Keratinocyte (primary cell): Measurements from ENCODE around the gene RITA1. TPM values are rescaled to one million over a fixed set of nuclear protein-coding genes. Genes with fewer than 3 reads are reported as not detected.

Experiments
- DNase-seq: peaks from one replicate; pipeline ENCODE4 v3.0.0-alpha.2; 2011; ENCODE audit warnings: low read depth, missing footprints, low spot score
- FAIRE-seq: peaks from 2 replicates; lab custom pipeline; 2011; peaks lifted over from hg19 to GRCh38; lab: Jason Lieb, UNC
- H2AFZ ChIP-seq: 2 replicates; pipeline ENCODE4 v1.6.0; 2012; ENCODE audit warnings: low read length, control low read depth, inconsistent platforms; ENCODE audit not compliant: control insufficient read depth
- H3K27ac ChIP-seq: 2 replicates; pipeline ENCODE4 v1.5.1; 2011; ENCODE audit warnings: low read length; ENCODE audit not compliant: control insufficient read depth, insufficient read depth
- H3K27me3 ChIP-seq: 3 replicates; pipeline ENCODE4 v1.6.0; 2011; ENCODE audit warnings: low read length; ENCODE audit not compliant: control insufficient read depth, insufficient read depth; ENCODE audit errors: extremely low read depth
- H3K36me3 ChIP-seq, 2 experiments: 2 replicates in 1 of 2; 3 replicates in 1 of 2; pipeline ENCODE4 v1.5.1; 2011; ENCODE audit warnings: low read length in 2 of 2, mild to moderate bottlenecking in 1 of 2; ENCODE audit not compliant: control insufficient read depth in 2 of 2, insufficient read depth in 2 of 2; ENCODE audit errors: extremely low read depth in 1 of 2
- H3K4me1 ChIP-seq: 3 replicates; pipeline ENCODE4 v1.5.1; 2011; ENCODE audit warnings: low read length; ENCODE audit not compliant: control insufficient read depth, insufficient read depth; ENCODE audit errors: extremely low read depth
- H3K4me2 ChIP-seq: 3 replicates; pipeline ENCODE4 v1.6.0; 2011; ENCODE audit warnings: low read depth, low read length; ENCODE audit not compliant: control insufficient read depth, insufficient read depth; ENCODE audit errors: extremely low read depth
- H3K4me3 ChIP-seq, 3 experiments: fragments of 200-600 bp in 1 of 3; sonication (generic) in 1 of 3; 2 replicates in 2 of 3; 3 replicates in 1 of 3; pipeline ENCODE4 v1.5.1; 2011 to 2016; ENCODE audit warnings: low read length in 3 of 3, mild to moderate bottlenecking in 3 of 3, control low read depth in 2 of 3, inconsistent platforms in 1 of 3, low read depth in 1 of 3, mixed read lengths in 1 of 3, mixed run types in 1 of 3, moderate library complexity in 1 of 3; ENCODE audit not compliant: control insufficient read depth in 2 of 3, insufficient read depth in 2 of 3; ENCODE audit errors: extremely low read depth in 1 of 3
- H3K79me2 ChIP-seq: 2 replicates; pipeline ENCODE4 v1.6.0; 2012; ENCODE audit warnings: low read length; ENCODE audit not compliant: control insufficient read depth, insufficient read depth
- H3K9ac ChIP-seq: 3 replicates; pipeline ENCODE4 v1.6.0; 2011; ENCODE audit warnings: low read length; ENCODE audit not compliant: control insufficient read depth, insufficient read depth; ENCODE audit errors: extremely low read depth
- H3K9me1 ChIP-seq: 3 replicates; pipeline ENCODE4 v1.6.0; 2011; ENCODE audit warnings: low read length; ENCODE audit not compliant: control insufficient read depth, insufficient read depth; ENCODE audit errors: extremely low read depth
- H3K9me3 ChIP-seq: 2 replicates; pipeline ENCODE4 v1.5.1; 2012; ENCODE audit warnings: low read depth, low read length; ENCODE audit not compliant: control insufficient read depth
- H4K20me1 ChIP-seq: 3 replicates; pipeline ENCODE4 v1.6.0; 2011; ENCODE audit warnings: low read length; ENCODE audit not compliant: control insufficient read depth, insufficient read depth; ENCODE audit errors: extremely low read depth
- EZH2 ChIP-seq: IDR thresholded peaks from one replicate; pipeline ENCODE4 v1.6.1; 2012; ENCODE audit warnings: inconsistent platforms, mild to moderate bottlenecking, low read length, moderate library complexity
- dilution Hi-C: fragments of 300-500 bp; cut with MboI; formaldehyde crosslinking; loops from one replicate; pipeline ENCODE4 v1.7.0; 2020; ENCODE audit warnings: low sequenced_read_pairs; ENCODE audit not compliant: extremely low pct_ligation_motif_present
- polyA plus RNA-seq, 5 experiments: library from polyadenylated mRNA; depleted of rRNA in 3 of 5; stranded (reverse) in 3 of 5; stranded (forward) in 1 of 5; unstranded in 1 of 5; fragments of >200 nt; gene quantifications; 1 replicate in 1 of 5; 2 replicates in 3 of 5; 3 replicates in 1 of 5; pipeline versions ENCODE4 v1.2.1 to v1.2.3, GENCODE V29; 2011 to 2012; ENCODE audit warnings: missing spikeins in 2 of 5, low read depth in 1 of 5, low replicate concordance in 1 of 5
- TF ChIP-seq, protein P1 (sequence below), 3 experiments: IDR thresholded peaks in 1 of 3; conservative IDR thresholded peaks in 1 of 3; optimal IDR thresholded peaks in 1 of 3; 2 replicates in 2 of 3; 3 replicates in 1 of 3; pipeline versions ENCODE3 to v1.5.1; 2011; ENCODE audit warnings: low read length in 3 of 3, mild to moderate bottlenecking in 3 of 3, moderate library complexity in 2 of 3, control low read depth in 1 of 3, inconsistent platforms in 1 of 3; ENCODE audit not compliant: insufficient read depth in 2 of 3; ENCODE audit errors: extremely low read depth in 1 of 3

The RITA1 gene
- polyA plus RNA-seq, 1 donor (not counting 4 experiments of a cell fraction or from before 2014, with no cell fraction given): 11.8 TPM

DNA sequence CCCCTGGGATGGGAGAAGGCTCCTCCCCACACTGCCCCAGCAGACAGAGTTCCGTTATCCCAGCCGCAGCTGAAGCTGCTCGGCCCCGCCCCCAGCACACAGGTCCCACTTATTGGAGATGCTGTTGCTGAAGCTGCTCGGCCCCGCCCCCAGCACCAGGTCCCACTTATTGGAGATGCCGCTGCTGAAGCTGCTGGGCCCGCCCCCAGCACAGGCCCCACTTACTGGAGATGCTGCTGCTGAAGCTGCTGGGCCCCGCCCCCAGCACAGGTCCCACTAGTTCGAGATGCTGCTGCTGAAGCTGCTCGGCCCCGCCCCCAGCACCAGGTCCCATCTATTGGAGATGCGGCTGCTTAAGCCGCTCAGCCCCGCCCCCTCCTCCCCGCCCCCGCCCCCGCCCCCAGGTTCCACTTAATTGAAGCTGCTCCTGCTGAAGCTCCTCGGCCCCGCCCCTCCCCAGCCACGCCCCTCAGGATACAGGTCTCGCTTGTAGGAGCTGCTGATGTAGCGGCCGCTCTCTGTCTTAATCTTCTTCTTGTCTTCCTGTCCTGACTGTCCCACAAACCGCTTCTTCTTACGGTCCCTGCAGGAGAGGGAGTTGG, 24.0 kb upstream of the RITA1 start:
- H3K79me2 ChIP-seq: no peaks in the 10 kb centered on the region
- H3K9me1 ChIP-seq: no peaks in the 10 kb centered on the region
- no peak for FAIRE-seq

GRCh38 chr12:113162102-113163029, 23.2 kb upstream of the RITA1 start:
- Histone ChIP-seq H3K79me2 (no peaks in the 10 kb centered on the region), H3K9me1 (no peaks in the 10 kb centered on the region), H3K4me2 (no peak overlapping the region), H3K36me3 (peaks cover 40 to 43% of the 10 kb centered on the region in 2 experiments), H3K9ac (no peak overlapping the region), H3K27ac (no peak overlapping the region), H3K4me1 (peaks cover 3% of the 10 kb centered on the region), H3K4me3 (no peak overlapping the region), H3K27me3 (no peaks in the 10 kb centered on the region), H3K9me3 (no peaks in the 10 kb centered on the region), H2AFZ (no peak overlapping the region), H4K20me1 (no peaks in the 10 kb centered on the region)
- FAIRE-seq (no peak), DNase-seq (no peak)
- dilution Hi-C loops: loop anchor here (25.0 kb wide), 1 partner anchor 100 kb away; the partner anchor contains the start of gene DTX1
- TF ChIP-seq EZH2: no peak
- TF ChIP-seq, protein P1, sequence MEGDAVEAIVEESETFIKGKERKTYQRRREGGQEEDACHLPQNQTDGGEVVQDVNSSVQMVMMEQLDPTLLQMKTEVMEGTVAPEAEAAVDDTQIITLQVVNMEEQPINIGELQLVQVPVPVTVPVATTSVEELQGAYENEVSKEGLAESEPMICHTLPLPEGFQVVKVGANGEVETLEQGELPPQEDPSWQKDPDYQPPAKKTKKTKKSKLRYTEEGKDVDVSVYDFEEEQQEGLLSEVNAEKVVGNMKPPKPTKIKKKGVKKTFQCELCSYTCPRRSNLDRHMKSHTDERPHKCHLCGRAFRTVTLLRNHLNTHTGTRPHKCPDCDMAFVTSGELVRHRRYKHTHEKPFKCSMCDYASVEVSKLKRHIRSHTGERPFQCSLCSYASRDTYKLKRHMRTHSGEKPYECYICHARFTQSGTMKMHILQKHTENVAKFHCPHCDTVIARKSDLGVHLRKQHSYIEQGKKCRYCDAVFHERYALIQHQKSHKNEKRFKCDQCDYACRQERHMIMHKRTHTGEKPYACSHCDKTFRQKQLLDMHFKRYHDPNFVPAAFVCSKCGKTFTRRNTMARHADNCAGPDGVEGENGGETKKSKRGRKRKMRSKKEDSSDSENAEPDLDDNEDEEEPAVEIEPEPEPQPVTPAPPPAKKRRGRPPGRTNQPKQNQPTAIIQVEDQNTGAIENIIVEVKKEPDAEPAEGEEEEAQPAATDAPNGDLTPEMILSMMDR (optimal IDR thresholded peaks at IDR 0.05 in 1 of 3, IDR thresholded peaks at IDR 0.05 in 1 of 3, conservative IDR thresholded peaks at IDR 0.05 in 1 of 3; ENCODE audit: extremely low read depth in 1 of 3, insufficient read depth in 2 of 3, low read length in 3 of 3): no peak

More for the DNA sequence above, 24.0 kb upstream of the RITA1 start:
- no peak overlapping the region for H3K9ac ChIP-seq
- no peaks in the 10 kb centered on the region for H4K20me1 ChIP-seq
- dilution Hi-C loops: loop anchor here (25.0 kb wide), 1 partner anchor 99 kb away; the partner anchor contains the start of gene DTX1
- no peak overlapping the region for H2AFZ ChIP-seq
- peaks cover 3% of the 10 kb centered on the region for H3K4me1 ChIP-seq
- no peak for TF ChIP-seq EZH2
- TF ChIP-seq, protein P1 (optimal IDR thresholded peaks at IDR 0.05 in 1 of 3, IDR thresholded peaks at IDR 0.05 in 1 of 3, conservative IDR thresholded peaks at IDR 0.05 in 1 of 3; ENCODE audit: extremely low read depth in 1 of 3, insufficient read depth in 2 of 3, low read length in 3 of 3): no peak
- no peaks in the 10 kb centered on the region for H3K27me3 ChIP-seq
- no peak overlapping the region for H3K4me3 ChIP-seq
- no peak for DNase-seq
- H3K4me2 ChIP-seq: no peak overlapping the region
- no peaks in the 10 kb centered on the region for H3K9me3 ChIP-seq
- peaks cover 36 to 43% of the 10 kb centered on the region in 2 experiments for H3K36me3 ChIP-seq
- H3K27ac ChIP-seq: no peak overlapping the region
